ENCODE measurements around the gene ADARB1.

ADARB1 gene

DNA sequence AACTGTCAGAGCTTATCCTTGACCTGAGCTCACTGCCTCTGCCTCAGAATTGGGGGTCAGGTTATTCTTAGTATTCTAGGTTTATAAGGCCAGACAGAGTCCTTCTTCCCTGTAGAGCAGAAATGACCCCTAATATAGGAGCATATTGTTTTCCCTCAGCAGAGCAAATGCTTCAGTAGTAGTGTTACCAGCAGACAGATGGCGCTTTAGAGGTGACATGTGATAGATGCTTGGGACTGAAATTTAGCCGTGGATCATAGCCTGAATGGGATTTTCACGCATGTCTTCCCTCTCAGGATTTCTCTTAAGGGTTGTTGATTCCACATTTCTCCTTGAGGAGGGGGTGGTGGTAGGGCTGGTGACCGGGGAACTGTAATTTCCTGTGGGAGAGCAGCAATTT is 24.5 kb downstream of the ADARB1 start:
- no peak for DNase-seq

DNA sequence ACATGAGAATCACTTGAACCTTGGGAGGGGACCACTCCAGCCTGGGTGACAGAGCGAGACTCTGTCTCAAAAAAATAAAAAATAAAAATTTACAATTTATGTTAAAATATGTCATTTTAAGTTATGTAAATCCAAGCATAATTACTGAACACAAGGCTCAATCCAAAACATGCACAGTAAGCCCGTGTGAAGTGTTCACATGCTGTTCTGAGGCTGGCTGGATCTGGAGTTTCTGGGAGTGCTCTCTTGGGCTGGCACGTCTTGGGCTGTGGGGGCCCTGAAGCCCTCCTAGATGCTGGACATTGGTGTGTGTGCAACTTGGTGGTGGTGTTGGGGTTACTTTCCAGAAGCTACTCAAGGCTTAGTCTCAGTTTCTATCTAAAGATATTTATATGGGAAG is 25.2 kb downstream of the ADARB1 start:
- no peak for DNase-seq

DNA sequence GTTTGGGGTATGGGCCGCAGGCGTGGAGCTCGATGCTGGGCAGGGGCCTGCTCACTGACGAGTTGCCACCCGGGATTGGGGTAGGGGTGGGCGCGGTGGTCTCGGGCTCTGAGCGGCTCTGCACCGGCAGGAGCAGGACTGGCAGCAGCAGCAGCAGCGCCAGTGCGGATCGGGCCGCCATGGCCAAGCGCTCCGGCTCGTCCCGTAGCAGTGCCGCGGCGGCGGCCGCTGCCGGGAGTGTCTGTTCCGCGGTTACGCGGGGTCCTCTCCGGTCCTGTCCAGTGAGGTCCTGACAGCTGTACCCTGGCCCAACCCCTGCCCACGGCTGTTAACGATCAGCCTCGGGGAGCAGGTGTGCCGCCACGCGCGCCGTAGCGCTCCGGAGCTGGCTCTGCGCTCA is 26.5 kb downstream of the ADARB1 start:
- no peak for DNase-seq

DNA sequence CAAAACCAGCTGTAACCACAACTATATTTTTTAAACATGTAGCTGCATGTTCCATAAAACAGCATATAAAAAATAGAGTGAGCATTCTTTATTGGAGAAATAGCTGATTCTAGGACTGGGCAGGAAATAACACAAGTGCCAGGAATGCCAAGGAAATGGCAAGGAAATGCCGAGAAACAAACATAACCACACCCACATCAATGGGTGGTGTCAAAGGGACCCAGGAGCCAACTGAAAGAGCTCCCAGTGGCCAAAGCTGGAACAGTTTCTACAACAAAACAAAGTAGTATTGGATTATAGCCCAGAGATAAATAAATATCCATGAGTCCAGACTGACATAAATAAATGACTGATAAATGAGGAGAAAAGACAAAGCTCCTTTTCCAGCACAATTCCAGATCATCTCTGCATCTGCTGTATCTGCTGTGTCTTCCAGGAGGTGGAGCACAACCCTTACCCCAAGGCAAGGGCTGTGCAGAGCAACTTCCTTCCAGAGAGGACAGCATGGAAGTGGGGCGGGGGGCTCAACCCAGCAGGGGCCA is 28.1 kb downstream of the ADARB1 start:
- DNase-seq: no peak

DNA sequence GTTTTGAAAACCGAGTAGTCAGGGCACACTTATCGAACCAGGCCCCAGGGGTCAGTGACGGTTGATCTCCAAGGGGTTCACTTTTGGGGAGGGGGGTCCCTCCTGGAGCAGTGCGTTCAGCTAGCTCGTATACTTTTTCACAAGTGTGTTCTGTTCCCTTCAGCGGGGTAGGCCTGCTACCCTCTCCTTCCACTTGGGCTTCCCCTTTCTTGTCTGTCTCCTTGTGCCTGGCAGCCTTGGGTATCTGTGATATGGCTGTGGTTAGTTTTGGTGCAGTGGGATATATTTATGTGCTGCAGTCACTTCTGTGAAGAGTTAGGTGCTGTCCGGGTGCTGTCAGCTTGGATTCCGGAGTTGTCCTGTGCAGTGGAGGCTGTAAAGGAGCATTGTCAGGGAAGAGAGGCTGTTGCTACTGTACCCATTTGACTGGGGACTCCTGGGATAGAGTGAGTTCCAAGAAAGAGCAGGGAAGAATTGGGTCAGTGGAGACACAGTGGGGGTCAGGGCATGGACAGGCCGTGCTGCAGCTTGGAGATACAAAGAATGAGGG is 29.7 kb downstream of the ADARB1 start:
- no peak for DNase-seq

DNA sequence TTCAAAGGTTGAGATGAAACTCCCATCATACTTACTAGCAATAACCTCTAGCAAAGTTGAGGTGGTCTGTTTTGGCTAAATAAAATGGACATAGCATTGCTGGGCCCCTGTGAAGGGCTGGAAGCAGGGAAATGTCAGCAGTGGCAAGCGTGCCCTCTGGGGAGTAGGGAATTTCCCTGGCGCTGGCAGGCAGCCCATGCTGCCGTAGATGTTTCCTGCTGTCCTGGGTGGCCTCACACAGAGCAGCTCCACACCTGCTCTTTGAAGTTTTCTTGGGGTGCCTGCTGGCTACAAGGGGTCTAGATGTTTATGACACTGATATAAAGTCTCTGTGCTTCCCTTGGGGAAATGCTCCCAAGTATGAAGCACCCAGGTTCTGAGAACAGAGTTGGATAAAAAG is 30.2 kb downstream of the ADARB1 start:
- DNase-seq: peak; percentile 33

DNA sequence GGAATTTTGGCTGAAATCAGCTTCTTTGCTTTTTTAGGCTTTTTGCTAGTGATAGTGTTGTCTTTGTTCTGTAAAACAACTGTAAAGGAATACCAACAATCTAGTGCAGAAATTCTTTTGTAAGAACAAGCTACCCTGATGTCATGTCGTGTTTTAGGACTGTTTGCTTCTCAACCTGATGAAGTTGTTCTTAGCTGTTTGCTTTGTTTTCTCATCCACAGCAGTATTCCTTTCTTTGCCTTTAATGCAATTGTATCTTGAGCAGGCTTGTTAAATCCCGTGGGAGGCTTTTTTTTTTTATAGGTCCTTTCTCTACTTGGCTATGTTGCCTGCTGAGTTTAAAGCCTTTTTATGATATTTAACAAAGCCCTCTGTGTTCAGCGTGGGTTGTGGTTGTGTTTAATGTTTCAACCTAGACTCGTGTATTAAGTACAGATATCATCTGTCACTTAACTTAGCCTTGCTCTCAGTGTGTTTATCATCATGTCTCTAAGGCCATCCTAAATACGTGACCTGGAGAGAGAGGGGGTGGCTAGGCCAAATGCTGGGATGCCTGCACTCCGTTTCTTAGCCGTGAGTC is 31.6 kb downstream of the ADARB1 start:
- no peak for DNase-seq

DNA sequence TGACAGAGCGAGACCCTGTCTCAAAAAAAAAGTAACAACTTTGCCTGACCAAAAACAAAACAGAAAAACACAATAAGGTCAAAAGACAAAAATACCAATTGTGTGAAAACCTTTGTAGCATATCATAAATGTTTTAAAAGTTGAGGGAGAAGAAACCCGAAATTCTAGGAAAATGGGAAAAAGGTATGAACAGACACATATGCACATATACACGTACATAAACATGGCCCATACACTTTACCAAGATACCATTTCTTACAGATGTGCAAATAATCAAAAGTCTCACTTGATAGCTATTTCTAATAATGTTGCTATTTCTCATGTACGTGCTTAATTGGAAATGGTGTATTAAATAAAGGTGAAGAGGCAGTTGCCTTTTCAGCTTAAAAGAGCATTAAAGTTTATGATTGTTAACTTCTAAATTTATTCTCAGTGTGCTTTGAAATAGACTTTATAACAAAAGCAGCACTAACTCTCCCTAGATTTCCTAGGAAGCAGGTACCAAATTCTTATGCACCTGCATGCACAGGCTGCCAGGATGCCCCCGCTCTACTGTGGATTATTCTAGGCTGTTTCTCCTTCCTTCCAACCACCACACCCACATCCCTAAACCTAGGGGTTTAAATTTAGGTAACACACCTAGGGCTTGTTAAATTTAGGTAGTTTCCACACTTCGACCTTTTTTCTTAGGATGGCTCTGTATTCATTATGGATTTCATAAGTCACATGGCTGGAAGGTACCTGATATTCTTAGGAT is 33.8 kb downstream of the ADARB1 start:
- DNase-seq: no peak

DNA sequence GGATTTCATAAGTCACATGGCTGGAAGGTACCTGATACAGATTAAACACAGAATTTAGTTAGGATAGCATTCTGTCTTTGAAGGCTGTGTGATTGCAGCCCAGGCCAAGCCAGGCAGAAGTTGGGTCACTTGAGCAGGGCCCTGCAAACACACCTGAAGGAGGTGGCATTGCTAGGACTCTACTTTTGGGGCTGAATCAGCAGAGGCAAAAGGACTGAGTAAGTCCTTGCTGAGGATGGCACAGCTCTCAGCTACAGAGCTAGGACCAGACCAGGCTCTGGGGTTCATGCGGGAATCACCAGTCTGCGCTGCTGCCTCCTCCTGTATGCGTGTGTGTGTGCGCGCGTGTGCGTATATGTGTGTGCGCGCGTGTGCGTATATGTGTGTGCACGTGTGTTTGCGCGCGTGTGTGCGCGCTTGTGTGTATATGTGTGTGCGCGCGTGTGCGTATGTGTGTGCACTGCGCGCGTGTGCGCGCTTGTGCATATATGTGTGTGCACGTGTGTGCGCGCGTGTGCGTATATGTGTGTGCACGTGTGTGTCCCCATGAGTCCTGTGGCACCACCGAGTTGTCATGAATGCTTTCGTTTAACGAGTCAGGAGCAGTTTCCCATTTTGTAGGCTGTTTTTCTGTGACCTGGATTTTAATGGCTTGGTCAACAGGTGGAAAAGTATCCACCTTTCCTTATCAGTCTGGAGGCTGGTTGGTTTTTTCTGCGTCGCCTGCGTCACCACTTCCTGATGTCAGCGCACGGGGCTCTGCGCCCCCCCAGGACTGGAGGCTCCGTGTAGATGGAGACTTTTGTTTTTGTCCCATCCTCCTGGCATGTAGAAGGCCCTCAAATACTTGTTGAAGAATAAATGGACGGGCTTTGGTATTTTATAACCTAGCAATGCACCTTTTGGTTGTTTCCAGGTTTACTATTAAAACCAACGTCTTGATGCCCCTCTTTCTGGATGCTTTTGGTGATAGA is 34.7 kb downstream of the ADARB1 start:
- DNase-seq: peak; percentile 17

DNA sequence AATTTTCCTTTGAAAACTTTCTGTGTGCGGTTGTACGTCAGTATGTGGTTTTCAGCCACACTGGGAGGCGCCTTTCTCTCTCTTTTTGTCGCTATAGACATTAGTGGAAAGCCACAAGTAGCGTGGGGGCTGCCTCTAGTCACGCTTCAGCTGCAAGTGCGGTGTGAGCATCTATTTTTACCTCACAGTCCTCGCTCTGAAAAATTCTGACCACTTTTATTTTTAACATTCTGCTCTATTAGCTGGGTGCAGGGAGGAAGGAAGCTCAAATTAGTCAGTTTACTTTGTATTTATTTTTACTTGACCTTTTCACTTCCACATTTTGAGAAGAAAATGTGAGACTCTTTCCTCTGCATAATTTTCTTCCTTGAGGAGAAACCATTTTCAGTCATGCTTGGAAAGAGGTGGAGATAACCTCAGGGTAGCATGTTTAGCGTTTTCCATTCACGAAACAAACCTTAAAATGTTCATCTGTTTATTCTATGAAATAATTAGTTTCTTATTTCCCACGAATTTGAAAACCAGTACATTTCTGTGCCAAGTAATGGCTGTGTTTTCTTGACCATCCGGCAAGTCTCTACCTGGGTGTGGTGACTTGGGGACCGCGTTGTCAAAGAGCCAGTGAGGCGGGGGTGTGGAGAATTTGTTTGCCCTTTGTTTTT is 35.6 kb downstream of the ADARB1 start:
- DNase-seq: peak; percentile 35

DNA sequence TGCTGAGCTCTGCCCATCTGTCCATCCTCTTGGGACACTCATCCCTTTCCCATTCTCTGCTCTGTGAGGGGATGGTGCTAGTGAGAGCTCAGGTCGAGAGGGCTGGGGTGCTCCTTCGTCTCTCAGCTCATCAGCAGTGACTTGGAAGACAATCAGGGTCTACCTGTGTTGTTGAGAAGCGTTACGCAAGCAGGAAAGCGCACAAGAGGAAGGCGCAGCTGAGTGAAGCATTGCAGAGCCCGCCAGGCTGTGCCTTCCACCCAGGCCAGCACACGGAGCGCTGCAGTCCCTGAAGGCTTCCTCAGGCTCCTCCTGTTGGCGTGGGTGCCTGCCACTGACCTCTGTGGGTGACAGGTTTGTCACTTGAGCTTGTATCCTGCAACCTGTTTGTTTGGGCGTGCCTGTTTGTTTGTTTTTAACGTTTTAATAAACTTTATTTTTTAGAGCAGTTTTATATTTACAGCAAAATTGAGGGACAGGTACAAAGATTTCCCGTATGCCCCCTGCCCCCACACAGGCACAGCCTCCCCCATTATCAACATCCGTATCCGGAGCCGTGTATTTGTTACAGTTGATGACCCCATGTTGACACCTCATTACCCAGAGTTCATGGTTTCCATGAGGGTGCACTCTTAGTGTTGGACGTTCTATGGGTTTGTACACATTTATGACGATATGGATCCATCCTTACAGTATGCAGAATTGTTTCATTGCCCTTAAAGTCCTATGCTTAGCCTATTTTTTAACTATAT is 36.7 kb downstream of the ADARB1 start:
- no peak for DNase-seq

DNA sequence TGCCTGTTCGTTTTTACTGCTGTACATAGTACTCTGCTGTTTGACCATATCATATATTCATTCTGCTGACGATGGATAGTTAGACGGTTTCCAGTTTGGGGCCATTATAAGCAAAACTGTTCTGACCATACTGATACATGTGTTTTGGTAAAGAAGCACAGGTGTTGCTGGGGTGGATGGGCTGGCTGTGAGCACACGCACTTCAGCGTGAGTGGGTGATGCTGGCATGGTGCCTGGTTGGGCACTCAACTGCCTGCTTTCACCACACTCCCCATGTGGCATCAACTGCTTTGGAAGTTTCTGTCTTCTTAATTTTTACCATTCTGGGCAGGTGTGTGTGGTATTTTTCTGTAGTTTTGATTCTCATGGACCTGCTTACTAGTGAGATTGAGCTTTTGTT is 37.3 kb downstream of the ADARB1 start:
- DNase-seq: no peak

DNA sequence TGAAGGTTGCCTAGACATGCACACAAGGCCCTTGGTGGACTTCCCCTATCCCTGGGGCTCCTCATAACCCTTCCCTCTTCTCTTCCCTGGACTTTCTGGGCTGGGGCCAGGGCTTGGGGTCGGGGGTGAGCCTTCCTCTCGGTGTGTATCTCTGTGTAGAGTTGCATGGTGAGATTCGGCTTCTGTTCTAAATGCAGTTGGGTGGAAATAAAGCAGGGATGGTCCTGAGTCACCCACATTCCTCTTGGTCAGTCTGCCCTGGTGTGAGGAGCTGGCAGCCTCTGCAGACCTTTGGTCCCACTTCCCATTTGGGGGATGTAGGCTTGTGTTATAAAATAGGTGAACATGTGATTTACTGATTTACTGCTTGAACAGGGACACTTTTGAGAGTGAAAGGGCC is 38.0 kb downstream of the ADARB1 start:
- no peak for DNase-seq

DNA sequence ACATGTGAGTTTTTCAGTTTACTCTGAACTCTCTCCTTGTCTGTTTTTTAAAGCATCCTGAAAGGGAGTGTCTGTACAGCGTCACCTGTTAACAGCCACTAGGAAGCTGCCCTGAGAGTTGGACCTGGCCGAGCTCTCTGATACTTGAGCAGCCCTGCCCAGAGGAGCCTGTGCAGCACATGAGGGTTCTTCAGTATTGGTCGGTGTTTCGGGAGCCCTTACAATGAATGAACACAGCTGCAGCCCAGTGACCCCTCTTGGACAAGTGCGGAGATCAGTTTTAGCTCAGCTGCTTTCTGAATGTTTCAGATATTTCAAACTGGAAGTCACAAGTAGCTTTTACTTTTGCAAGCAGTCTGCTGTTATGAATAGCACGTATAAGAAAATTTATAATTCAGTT is 39.2 kb downstream of the ADARB1 start:
- DNase-seq: no peak

DNA sequence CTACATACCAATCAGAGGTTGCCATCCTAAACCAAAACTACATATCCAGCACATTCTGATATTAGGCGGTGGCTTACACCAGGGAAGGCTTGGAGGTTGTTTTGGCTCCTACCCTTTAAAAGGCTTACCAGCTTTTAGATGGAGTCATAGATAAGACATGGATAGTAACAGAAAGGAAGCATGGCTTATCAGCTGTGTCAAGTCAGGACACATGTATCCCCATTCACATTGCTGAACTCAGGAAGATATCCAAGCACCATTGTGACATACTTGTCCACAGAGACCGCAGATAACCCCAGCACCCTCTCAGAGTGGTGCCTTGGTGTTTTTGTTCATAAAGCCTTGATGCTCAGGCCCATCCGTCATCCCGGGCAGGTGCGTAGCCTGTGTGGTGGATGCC is 39.7 kb downstream of the ADARB1 start:
- no peak for DNase-seq

DNA sequence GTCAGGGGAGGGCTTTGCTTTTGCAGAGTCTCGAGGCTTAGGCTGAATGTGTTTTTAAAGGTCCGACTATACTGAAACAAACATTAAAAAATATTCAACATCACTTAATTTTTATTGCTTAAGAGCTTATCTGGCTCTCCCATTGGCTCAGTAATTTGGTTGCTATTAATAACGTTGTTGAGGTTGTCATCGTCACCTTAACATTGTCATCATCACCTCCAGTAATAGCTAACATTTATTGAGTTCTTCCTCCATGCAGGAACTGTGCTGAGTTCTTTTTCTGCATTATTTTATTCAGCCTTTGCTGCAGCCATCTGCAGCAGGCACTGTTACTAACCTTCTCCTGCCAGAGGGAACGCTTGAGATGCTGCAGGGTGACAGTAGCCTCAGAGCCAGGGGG is 40.1 kb downstream of the ADARB1 start:
- no peak for DNase-seq

DNA sequence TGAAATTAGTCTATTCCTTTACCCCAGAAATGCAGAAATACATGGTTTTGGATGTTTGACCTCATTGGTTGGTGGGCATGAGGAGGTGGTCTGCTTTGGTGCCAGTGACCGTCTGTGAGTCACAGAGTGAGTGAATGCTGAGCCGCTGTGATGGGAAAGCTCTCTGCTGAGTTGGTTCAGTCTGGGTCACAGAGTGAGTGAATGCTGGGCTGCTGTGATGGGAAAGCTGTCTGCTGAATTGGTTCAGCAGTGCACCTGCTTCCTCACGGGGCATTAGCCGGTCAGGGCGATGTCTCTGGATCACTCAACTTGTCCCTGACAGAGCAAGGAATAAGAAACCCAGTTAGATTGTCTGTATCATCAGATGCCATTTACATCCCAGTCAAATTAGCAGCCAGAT is 40.8 kb downstream of the ADARB1 start:
- no peak for DNase-seq

DNA sequence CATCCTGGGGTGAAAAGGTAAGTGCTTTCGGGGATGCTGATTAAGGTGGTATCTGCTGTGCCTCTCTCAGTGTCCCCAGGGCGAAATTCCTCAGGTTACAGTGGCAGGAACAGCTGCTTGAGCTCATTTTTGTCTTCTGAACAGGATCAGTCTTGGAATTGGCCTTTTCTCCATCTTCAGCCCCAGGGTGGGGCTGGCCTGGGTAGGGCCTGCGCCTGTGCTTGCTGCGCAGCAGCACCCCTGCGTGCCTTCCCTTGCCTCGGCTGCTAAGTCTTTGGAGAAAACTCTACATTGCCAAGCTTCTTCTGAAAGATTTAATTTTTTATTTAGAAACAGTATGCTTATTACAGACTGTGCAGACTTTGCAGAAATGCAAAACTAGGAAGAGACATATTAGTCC is 41.7 kb downstream of the ADARB1 start:
- DNase-seq: no peak

DNA sequence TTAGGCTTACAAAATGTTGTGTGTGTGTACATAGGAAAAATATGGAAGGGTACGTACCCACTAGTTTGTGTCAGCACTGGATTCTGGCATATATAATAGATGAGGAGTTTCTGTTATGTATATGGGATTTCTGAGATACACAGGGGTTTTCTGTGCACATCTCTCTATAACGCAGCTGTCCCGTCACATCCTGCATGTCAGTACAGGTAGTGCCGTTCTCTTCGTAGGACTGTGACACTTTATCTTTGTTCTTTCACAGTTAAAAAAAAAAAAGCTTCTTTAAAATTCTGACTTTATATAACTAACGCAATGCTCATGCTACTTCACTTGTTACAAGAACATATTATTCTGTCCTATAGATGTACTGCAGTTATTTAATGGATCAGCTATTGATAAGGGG is 42.9 kb downstream of the ADARB1 start:
- no peak for DNase-seq

DNA sequence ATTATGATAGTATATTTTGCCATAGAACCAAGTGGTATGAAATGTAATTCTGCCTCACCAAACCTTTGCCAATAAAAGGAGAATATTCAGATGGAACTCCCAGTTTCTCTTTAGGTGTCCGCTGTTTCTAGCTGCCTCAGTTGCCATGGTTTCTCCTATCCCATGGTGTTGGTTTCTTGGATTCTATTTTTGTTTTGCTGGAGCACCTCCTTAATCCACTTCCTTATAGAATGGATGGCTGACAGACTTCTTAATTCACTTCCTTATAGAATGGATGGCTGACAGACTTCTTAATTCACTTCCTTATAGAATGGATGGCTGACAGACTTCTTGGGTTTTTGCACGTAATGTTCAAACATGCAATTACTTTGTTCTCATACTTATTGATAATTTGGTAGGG is 43.7 kb downstream of the ADARB1 start:
- DNase-seq: no peak

DNA sequence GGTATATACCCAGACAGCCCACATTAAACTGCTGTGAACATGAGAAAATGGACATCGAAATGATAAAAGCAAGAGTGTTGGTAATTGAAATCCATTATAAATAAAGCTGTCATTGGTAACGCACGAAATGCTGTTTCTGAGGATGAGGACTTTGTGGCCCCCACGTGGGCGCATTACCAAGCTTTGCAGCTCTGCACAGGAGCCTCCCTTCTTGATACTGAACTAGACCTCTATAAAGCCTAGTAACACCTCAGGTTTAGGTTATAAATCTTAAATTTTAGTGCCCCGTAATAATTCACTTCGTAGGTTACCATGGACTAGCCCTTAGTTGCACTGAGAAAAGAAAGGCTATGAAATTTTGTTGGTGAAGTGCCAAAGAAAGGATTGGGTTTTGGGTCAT is 45.4 kb downstream of the ADARB1 start:
- DNase-seq: no peak

DNA sequence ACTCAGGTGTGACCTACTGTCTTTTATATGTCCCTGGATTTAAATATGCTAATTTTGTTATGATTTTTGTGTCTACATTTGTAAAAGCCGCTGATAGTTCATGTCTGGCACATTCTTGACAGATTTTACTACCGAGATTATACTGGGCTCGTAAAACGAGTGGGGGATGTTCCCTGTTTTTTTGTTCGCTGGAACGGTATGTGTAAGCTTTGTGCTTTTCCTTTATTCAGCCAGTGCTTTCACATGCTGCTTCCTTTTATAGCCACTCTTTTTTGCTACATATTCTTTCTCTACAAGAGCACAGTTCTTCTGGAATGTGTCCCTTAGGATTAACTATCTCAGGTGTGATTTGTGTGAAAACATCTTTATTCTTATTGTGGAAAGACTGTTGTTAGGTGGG is 46.6 kb downstream of the ADARB1 start:
- DNase-seq: no peak
